Kidney (tissue), 14 donors: ENCODE measurements around the gene ERC2. TPM values are rescaled to one million over a fixed set of nuclear protein-coding genes. Genes with fewer than 3 reads are reported as not detected.

Source experiments
- DNase-seq, 5 donors: peaks; one replicate each; pipeline ENCODE4 v3.0.0-alpha.2; 2013 to 2020
- FAIRE-seq: peaks from 2 replicates; lab custom pipeline; 2012; peaks lifted over from hg19 to GRCh38; lab: Jason Lieb, UNC
- H3K27ac ChIP-seq, 2 donors: one replicate each; pipeline ENCODE4 v1.7.0; 2013; ENCODE audit warnings: low read depth in 2 of 2, low read length in 2 of 2, inconsistent platforms in 1 of 2
- H3K27me3 ChIP-seq: one replicate; pipeline ENCODE4 v1.7.1; 2013; ENCODE audit warnings: low read length, inconsistent platforms; ENCODE audit not compliant: control insufficient read depth, insufficient read depth
- H3K36me3 ChIP-seq, 3 donors: one replicate each; pipeline versions ENCODE4 v1.7.0 to v1.7.1; 2013; ENCODE audit warnings: low read length in 3 of 3, control low read depth in 1 of 3, inconsistent platforms in 1 of 3; ENCODE audit not compliant: insufficient read depth in 3 of 3, control insufficient read depth in 2 of 3
- H3K4me1 ChIP-seq, 3 donors: one replicate each; pipeline versions ENCODE4 v1.7.0 to v1.7.1; 2013; ENCODE audit warnings: low read length in 3 of 3, inconsistent platforms in 1 of 3, low read depth in 1 of 3; ENCODE audit not compliant: control insufficient read depth in 2 of 3, insufficient read depth in 2 of 3
- H3K4me3 ChIP-seq, 3 donors: one replicate each; pipeline versions ENCODE4 v1.7.0 to v1.8.1; 2013; ENCODE audit warnings: low read length in 3 of 3, control low read depth in 1 of 3, inconsistent platforms in 1 of 3
- H3K9ac ChIP-seq, 3 donors: one replicate each; pipeline versions ENCODE4 v1.7.0 to v1.7.1; 2013; ENCODE audit warnings: low read length in 3 of 3, control low read depth in 1 of 3, inconsistent platforms in 1 of 3
- H3K9me3 ChIP-seq, 3 donors: one replicate each; pipeline versions ENCODE4 v1.7.0 to v1.7.1; 2013; ENCODE audit warnings: low read length in 3 of 3, control low read depth in 1 of 3, inconsistent platforms in 1 of 3; ENCODE audit not compliant: control insufficient read depth in 2 of 3, insufficient read depth in 1 of 3
- intact Hi-C: fragments of 100-400 bp; cut with DNase I; formaldehyde crosslinking; loops from one replicate; pipeline ENCODE4 v1.11.1; 2022
- polyA plus RNA-seq: library from polyadenylated mRNA; stranded (reverse); fragments of 350-450 nt; fragmentation: Illumina TruSeq; extraction: RNeasy Lipid Tissue Mini Kit (QIAGEN cat#74804); gene quantifications from one replicate; pipeline ENCODE4 v1.2.3, GENCODE V29; 2014; ENCODE audit warnings: low read depth, low replicate concordance; ENCODE audit not compliant: insufficient read depth
- total RNA-seq: library from RNA; stranded (reverse); fragmentation: NEBNext Ultra II Directional; extraction: Animal tissue kit (Norgen Biotek cat#: 25700); gene quantifications from one replicate; pipeline ENCODE4 v1.2.1, GENCODE V29; 2021
- TF ChIP-seq, protein P1 (sequence below): IDR thresholded peaks from 3 replicates; pipeline ENCODE4 v1.5.1; 2012; ENCODE audit warnings: mild to moderate bottlenecking, moderate library complexity, borderline replicate concordance; ENCODE audit not compliant: insufficient read depth; ENCODE audit errors: extremely low read depth
- donor health status: control.
- donor health status: control.
- donor health status: control.
- donor health status: control.
- donor health status: control.
- donor health status: DM: yes; HTN: yes; CAD: no.
- donor health status: Normal renal cell carcinoma (clear cell type).

The ERC2 gene
- total and polyA plus RNA-seq, 2 donors from 2014 or later = 0.92 to 3.8 TPM

DNA sequence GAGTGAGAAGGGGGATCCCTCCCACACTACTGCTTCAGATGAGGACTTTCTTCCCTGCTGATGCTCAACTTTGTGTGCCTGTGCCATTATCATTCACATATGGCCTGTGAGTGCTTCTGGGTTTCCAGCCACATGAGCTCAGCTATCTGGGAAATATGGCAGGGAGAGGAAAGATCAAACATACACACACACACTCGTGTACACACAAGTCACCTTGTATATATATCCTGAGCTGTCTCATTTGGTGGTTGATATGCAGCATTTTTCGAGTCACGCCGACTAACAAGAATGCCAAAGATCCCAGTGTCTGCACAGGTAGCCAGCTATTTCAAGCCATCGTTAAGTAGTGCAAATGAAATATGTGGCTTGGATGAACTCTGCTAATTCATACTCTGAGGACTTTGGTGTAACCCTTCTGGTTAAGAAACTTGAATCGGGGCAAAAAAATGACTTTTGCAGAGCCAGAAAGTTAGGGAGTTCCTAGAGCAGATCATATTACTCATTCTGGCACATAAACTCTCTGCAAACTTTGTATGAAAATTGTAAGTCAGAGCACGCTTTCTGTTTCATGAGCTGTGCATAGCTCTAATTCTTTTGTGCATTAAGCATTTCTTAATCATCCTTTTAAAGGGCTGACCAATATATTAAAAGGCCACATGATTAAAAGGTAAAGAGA, 956.2 kb downstream of the ERC2 start:
- no peak for FAIRE-seq
- TF ChIP-seq, protein P1, sequence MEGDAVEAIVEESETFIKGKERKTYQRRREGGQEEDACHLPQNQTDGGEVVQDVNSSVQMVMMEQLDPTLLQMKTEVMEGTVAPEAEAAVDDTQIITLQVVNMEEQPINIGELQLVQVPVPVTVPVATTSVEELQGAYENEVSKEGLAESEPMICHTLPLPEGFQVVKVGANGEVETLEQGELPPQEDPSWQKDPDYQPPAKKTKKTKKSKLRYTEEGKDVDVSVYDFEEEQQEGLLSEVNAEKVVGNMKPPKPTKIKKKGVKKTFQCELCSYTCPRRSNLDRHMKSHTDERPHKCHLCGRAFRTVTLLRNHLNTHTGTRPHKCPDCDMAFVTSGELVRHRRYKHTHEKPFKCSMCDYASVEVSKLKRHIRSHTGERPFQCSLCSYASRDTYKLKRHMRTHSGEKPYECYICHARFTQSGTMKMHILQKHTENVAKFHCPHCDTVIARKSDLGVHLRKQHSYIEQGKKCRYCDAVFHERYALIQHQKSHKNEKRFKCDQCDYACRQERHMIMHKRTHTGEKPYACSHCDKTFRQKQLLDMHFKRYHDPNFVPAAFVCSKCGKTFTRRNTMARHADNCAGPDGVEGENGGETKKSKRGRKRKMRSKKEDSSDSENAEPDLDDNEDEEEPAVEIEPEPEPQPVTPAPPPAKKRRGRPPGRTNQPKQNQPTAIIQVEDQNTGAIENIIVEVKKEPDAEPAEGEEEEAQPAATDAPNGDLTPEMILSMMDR = no peak
- Histone ChIP-seq H3K27me3 (no peaks in the 10 kb centered on the region), H3K36me3 (no peaks in the 10 kb centered on the region), H3K9ac (no peak overlapping the region), H3K9me3 (no peaks in the 10 kb centered on the region), H3K4me1 (peaks cover 0 to 5% (median 0%) of the 10 kb centered on the region in 3 donors), H3K27ac (no peak overlapping the region), H3K4me3 (no peak overlapping the region)
- intact Hi-C loops = no loop called here
- peak in 2 of 5 donors; percentile 66 for DNase-seq

DNA sequence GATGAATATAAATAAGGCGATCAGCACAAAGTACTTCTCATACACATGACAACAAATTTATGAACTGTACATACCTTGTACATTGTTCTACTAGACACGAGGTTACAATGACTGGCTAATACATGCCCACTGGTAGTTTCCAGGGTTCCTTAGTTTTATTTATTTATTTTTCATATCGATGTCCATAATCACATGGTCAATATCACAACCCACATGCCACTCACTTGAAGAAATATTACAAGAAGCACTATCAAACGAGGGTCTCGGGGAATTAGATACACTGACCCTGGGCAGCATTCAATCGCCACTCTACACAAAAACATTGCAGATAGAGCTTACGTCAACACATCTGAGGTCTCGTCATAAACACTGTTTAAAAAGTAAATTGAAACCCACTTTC, 959.9 kb downstream of the ERC2 start:
- no peak for FAIRE-seq
- H3K9me3 ChIP-seq = no peaks in the 10 kb centered on the region
- no peaks in the 10 kb centered on the region for H3K27me3 ChIP-seq
- H3K4me3 ChIP-seq = no peak overlapping the region
- DNase-seq = no peak
- no peak overlapping the region for H3K27ac ChIP-seq
- intact Hi-C loops = no loop called here
- H3K9ac ChIP-seq = no peak overlapping the region
- peaks cover 0 to 5% (median 0%) of the 10 kb centered on the region in 3 donors for H3K4me1 ChIP-seq
- H3K36me3 ChIP-seq = no peaks in the 10 kb centered on the region
- TF ChIP-seq, protein P1 = no peak

DNA sequence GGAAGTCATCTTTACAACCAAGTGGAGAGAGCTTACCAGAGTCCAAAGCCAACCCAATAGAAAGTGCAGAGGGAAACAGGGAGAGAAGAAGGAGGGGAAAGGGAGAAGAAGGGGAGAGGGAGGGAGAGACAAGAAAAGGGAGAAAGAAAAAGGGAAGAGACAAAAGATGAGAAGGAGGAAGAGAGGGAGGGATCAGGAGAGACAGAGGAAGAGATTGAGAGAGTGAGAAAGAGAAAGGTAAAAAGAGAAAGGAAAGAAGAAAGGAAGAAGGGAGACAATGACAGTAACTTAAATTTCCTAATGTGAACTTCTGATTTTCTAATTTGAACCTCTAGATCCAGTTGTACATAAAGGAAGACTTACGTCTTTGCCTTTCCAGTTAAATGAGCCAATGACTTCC, 960.5 kb downstream of the ERC2 start:
- H3K9ac ChIP-seq = no peak overlapping the region
- TF ChIP-seq, protein P1 = no peak
- FAIRE-seq = no peak
- no peak overlapping the region for H3K4me3 ChIP-seq
- no peaks in the 10 kb centered on the region for H3K36me3 ChIP-seq
- H3K9me3 ChIP-seq = no peaks in the 10 kb centered on the region
- no peak overlapping the region for H3K27ac ChIP-seq
- H3K4me1 ChIP-seq = peaks cover 0 to 5% (median 0%) of the 10 kb centered on the region in 3 donors
- no peak for DNase-seq
- intact Hi-C loops = no loop called here
- H3K27me3 ChIP-seq = no peaks in the 10 kb centered on the region
